HEK293 (cell line): ENCODE results near the gene SNTA1.

ENCODE experiments used
- CTCF ChIA-PET: fragments of 350-600 bp; formaldehyde crosslinking; extraction: SDS; loops from one replicate; lab custom pipeline; 2021; ENCODE audit warnings: antibody characterized with exemption; lab: Yijun Ruan, JAX
- POLR2A ChIA-PET: fragments of 300-600 bp; formaldehyde crosslinking; extraction: SDS; loops from one replicate; lab custom pipeline; 2020; ENCODE audit warnings: antibody characterized with exemption, inconsistent platforms; lab: Yijun Ruan, JAX
- H3K27ac ChIP-seq: fragments of 200-500 bp; sonication (Bioruptor generic); 2 replicates; pipeline ENCODE4 v1.5.1; 2014; ENCODE audit warnings: low read depth, low read length, control low read depth, inconsistent platforms; ENCODE audit errors: extremely low read depth
- H3K36me3 ChIP-seq, 2 experiments: fragments of 200-500 bp in 1 of 2; sonication (Bioruptor generic) in 1 of 2; 1 replicate in 1 of 2; 2 replicates in 1 of 2; pipeline ENCODE4 v1.5.1; 2014 to 2017; ENCODE audit warnings: inconsistent platforms in 2 of 2, low read length in 2 of 2; ENCODE audit not compliant: control insufficient read depth in 2 of 2, insufficient read depth in 1 of 2
- H3K4me1 ChIP-seq: fragments of 200-500 bp; sonication (Bioruptor generic); 2 replicates; pipeline ENCODE4 v1.5.1; 2014; ENCODE audit warnings: mild to moderate bottlenecking, low read length, inconsistent platforms; ENCODE audit not compliant: control insufficient read depth, insufficient read depth
- H3K4me3 ChIP-seq: 2 replicates; pipeline ENCODE4 v1.5.1; 2011; ENCODE audit warnings: low read depth, mild to moderate bottlenecking, control low read depth, low read length, moderate library complexity
- H3K9me3 ChIP-seq: fragments of 200-500 bp; sonication (Bioruptor generic); 2 replicates; pipeline ENCODE4 v1.5.1; 2014; ENCODE audit warnings: low read depth, low read length, inconsistent platforms; ENCODE audit not compliant: control insufficient read depth, insufficient read depth
- GLIS1 ChIP-seq: fragments of 450-650 bp; formaldehyde crosslinking; IDR thresholded peaks from 2 replicates; pipeline ENCODE4 v1.5.1; 2016; ENCODE audit warnings: missing biosample characterization, missing genetic modification characterization
- HOXD13 ChIP-seq: sonication (generic); formaldehyde crosslinking; IDR thresholded peaks from 2 replicates; pipeline ENCODE4 v1.8.0; 2022; ENCODE audit warnings: missing genetic modification reagents, borderline replicate concordance
- MZF1 ChIP-seq: fragments of 450-650 bp; formaldehyde crosslinking; IDR thresholded peaks from 2 replicates; pipeline ENCODE4 v1.5.1; 2017; ENCODE audit warnings: missing biosample characterization, missing genetic modification characterization, borderline replicate concordance
- PRDM1 ChIP-seq: fragments of 450-650 bp; formaldehyde crosslinking; IDR thresholded peaks from 2 replicates; pipeline ENCODE4; 2016; ENCODE audit warnings: missing biosample characterization, missing genetic modification characterization
- SCRT2 ChIP-seq: fragments of 450-650 bp; formaldehyde crosslinking; IDR thresholded peaks from 2 replicates; pipeline ENCODE4 v1.5.1; 2016; ENCODE audit warnings: missing biosample characterization, missing genetic modification characterization
- YY2 ChIP-seq: fragments of 450-650 bp; formaldehyde crosslinking; IDR thresholded peaks from 2 replicates; pipeline ENCODE4 v1.5.1; 2016; ENCODE audit warnings: missing biosample characterization, missing genetic modification characterization
- ZFP37 ChIP-seq: fragments of 450-650 bp; formaldehyde crosslinking; IDR thresholded peaks from 2 replicates; pipeline ENCODE4 v1.5.1; 2016; ENCODE audit warnings: missing biosample characterization, missing genetic modification characterization
- ZNF140 ChIP-seq: fragments of 450-650 bp; formaldehyde crosslinking; IDR thresholded peaks from 2 replicates; pipeline ENCODE4 v1.5.1; 2016; ENCODE audit warnings: missing biosample characterization, missing genetic modification characterization
- ZNF514 ChIP-seq: fragments of 450-650 bp; formaldehyde crosslinking; IDR thresholded peaks from 2 replicates; pipeline ENCODE4 v1.5.1; 2016; ENCODE audit warnings: missing biosample characterization, missing genetic modification characterization
- ZNF530 ChIP-seq: fragments of 450-650 bp; formaldehyde crosslinking; IDR thresholded peaks from 2 replicates; pipeline ENCODE4 v1.5.1; 2016; ENCODE audit warnings: low read depth, missing biosample characterization, missing genetic modification characterization
- ZNF548 ChIP-seq: fragments of 450-650 bp; formaldehyde crosslinking; IDR thresholded peaks from 2 replicates; pipeline ENCODE4 v1.5.1; 2016; ENCODE audit warnings: missing biosample characterization, missing genetic modification characterization
- ZNF549 ChIP-seq: fragments of 450-650 bp; IDR thresholded peaks from 2 replicates; pipeline ENCODE4 v1.5.1; 2018; ENCODE audit warnings: missing biosample characterization, missing genetic modification characterization, mild to moderate bottlenecking, inconsistent platforms, moderate library complexity
- ZNF560 ChIP-seq: fragments of 450-650 bp; formaldehyde crosslinking; IDR thresholded peaks from 2 replicates; pipeline ENCODE4 v1.5.1; 2017; ENCODE audit warnings: missing biosample characterization, missing genetic modification characterization, borderline replicate concordance
- ZNF623 ChIP-seq: fragments of 450-650 bp; formaldehyde crosslinking; IDR thresholded peaks from 2 replicates; pipeline ENCODE4 v1.5.1; 2016; ENCODE audit warnings: missing biosample characterization, missing genetic modification characterization
- ZNF658 ChIP-seq: fragments of 450-650 bp; formaldehyde crosslinking; IDR thresholded peaks from 2 replicates; pipeline ENCODE4; 2016; ENCODE audit warnings: missing biosample characterization, missing genetic modification characterization
- TF ChIP-seq, protein P1 (sequence below): fragments of 450-650 bp; formaldehyde crosslinking; IDR thresholded peaks from 2 replicates; pipeline ENCODE4 v1.5.1; 2016; ENCODE audit warnings: missing biosample characterization, missing genetic modification characterization, low read depth
- TF ChIP-seq, protein P2 (sequence below): fragments of 450-650 bp; formaldehyde crosslinking; IDR thresholded peaks from 2 replicates; pipeline ENCODE4 v1.5.1; 2016; ENCODE audit warnings: missing biosample characterization, missing genetic modification characterization
- TF ChIP-seq, protein P3 (sequence below): fragments of 450-650 bp; formaldehyde crosslinking; IDR thresholded peaks from 2 replicates; pipeline ENCODE4 v1.5.1; 2016; ENCODE audit warnings: missing biosample characterization, missing genetic modification characterization
- TF ChIP-seq, protein P4 (sequence below): fragments of 450-650 bp; formaldehyde crosslinking; IDR thresholded peaks from 2 replicates; pipeline ENCODE4 v1.5.1; 2016; ENCODE audit warnings: missing biosample characterization, missing genetic modification characterization
- TF ChIP-seq, protein P5 (sequence below): fragments of 450-650 bp; formaldehyde crosslinking; IDR thresholded peaks from 2 replicates; pipeline ENCODE4 v1.5.1; 2017; ENCODE audit warnings: missing biosample characterization, missing genetic modification characterization

The SNTA1 gene

DNA sequence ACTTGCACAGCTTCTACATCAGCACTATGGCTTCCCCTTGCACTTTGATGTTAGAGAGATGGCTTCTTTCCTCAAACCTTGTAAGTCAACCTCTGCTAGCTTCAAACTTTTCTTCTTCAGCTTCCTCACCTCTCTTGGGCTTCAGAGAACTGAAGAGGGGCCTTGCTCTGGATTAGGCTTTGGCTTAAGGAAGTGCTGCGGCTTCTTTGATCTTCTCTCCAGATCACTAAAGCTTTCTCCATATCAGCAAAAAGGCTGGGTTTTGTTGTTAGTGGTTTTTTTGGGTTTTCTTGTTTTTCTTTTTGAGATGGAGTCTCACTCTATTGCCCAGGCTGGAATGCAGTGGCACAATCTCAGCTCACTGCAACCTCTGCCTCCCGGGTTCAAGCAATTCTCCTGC, 66.2 kb downstream of the SNTA1 start:
- TF ChIP-seq ZNF530 (tag by site-specific recombination) (no peak), PRDM1 (no peak), ZNF549 (tag by site-specific recombination) (no peak), YY2 (tag by site-specific recombination) (no peak), ZNF658 (tag by site-specific recombination) (no peak), ZNF548 (tag by site-specific recombination) (no peak), HOXD13 (CRISPR knock-in tag) (no peak), MZF1 (tag by site-specific recombination) (no peak), ZNF514 (tag by site-specific recombination) (no peak), ZNF623 (tag by site-specific recombination) (no peak), ZFP37 (tag by site-specific recombination) (no peak), ZNF140 (tag by site-specific recombination) (no peak), ZNF560 (tag by site-specific recombination) (no peak), SCRT2 (tag by site-specific recombination) (no peak), GLIS1 (tag by site-specific recombination) (no peak)
- TF ChIP-seq, protein P1, sequence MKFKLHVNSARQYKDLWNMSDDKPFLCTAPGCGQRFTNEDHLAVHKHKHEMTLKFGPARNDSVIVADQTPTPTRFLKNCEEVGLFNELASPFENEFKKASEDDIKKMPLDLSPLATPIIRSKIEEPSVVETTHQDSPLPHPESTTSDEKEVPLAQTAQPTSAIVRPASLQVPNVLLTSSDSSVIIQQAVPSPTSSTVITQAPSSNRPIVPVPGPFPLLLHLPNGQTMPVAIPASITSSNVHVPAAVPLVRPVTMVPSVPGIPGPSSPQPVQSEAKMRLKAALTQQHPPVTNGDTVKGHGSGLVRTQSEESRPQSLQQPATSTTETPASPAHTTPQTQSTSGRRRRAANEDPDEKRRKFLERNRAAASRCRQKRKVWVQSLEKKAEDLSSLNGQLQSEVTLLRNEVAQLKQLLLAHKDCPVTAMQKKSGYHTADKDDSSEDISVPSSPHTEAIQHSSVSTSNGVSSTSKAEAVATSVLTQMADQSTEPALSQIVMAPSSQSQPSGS, result no peak
- TF ChIP-seq, protein P2, sequence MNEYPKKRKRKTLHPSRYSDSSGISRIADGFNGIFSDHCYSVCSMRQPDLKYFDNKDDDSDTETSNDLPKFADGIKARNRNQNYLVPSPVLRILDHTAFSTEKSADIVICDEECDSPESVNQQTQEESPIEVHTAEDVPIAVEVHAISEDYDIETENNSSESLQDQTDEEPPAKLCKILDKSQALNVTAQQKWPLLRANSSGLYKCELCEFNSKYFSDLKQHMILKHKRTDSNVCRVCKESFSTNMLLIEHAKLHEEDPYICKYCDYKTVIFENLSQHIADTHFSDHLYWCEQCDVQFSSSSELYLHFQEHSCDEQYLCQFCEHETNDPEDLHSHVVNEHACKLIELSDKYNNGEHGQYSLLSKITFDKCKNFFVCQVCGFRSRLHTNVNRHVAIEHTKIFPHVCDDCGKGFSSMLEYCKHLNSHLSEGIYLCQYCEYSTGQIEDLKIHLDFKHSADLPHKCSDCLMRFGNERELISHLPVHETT (tag by site-specific recombination), result no peak
- TF ChIP-seq, protein P3, sequence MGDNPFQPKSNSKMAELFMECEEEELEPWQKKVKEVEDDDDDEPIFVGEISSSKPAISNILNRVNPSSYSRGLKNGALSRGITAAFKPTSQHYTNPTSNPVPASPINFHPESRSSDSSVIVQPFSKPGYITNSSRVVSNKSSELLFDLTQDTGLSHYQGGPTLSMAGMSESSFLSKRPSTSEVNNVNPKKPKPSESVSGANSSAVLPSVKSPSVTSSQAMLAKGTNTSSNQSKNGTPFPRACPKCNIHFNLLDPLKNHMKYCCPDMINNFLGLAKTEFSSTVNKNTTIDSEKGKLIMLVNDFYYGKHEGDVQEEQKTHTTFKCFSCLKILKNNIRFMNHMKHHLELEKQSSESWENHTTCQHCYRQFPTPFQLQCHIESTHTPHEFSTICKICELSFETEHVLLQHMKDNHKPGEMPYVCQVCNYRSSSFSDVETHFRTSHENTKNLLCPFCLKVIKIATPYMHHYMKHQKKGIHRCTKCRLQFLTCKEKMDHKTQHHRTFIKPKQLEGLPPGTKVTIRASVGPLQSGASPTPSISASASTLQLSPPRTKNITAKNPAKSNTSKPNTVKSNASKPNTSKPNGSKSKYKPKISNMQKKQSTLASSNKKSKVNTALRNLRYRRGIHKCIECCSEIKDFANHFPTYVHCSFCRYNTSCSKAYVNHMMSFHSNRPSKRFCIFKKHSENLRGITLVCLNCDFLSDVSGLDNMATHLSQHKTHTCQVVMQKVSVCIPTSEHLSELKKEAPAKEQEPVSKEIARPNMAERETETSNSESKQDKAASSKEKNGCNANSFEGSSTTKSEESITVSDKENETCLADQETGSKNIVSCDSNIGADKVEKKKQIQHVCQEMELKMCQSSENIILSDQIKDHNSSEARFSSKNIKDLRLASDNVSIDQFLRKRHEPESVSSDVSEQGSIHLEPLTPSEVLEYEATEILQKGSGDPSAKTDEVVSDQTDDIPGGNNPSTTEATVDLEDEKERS (tag by site-specific recombination), result no peak
- TF ChIP-seq, protein P4, sequence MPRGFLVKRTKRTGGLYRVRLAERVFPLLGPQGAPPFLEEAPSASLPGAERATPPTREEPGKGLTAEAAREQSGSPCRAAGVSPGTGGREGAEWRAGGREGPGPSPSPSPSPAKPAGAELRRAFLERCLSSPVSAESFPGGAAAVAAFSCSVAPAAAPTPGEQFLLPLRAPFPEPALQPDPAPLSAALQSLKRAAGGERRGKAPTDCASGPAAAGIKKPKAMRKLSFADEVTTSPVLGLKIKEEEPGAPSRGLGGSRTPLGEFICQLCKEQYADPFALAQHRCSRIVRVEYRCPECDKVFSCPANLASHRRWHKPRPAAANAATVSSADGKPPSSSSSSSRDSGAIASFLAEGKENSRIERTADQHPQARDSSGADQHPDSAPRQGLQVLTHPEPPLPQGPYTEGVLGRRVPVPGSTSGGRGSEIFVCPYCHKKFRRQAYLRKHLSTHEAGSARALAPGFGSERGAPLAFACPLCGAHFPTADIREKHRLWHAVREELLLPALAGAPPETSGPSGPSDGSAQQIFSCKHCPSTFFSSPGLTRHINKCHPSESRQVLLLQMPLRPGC (tag by site-specific recombination), result no peak
- TF ChIP-seq, protein P5, sequence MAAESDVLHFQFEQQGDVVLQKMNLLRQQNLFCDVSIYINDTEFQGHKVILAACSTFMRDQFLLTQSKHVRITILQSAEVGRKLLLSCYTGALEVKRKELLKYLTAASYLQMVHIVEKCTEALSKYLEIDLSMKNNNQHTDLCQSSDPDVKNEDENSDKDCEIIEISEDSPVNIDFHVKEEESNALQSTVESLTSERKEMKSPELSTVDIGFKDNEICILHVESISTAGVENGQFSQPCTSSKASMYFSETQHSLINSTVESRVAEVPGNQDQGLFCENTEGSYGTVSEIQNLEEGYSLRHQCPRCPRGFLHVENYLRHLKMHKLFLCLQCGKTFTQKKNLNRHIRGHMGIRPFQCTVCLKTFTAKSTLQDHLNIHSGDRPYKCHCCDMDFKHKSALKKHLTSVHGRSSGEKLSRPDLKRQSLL (tag by site-specific recombination), result no peak
- CTCF ChIA-PET, result no interaction called here
- Histone ChIP-seq H3K36me3 (peaks cover 29 to 66% of the 10 kb centered on the region in 2 experiments; a peak in 2 of 3 replicates), H3K27ac (no peak overlapping the region), H3K4me1 (no peaks in the 10 kb centered on the region), H3K4me3 (no peak overlapping the region), H3K9me3 (no peaks in the 10 kb centered on the region)
- POLR2A ChIA-PET, result interaction anchor here (0.5 kb wide), 1 partner anchor 557 kb away, joined by 6 read pairs; no protein-coding TSS in a partner anchor
